GM23338 (cell line): ENCODE data around the gene NOS2.

ENCODE experiments used
- CREB1 ChIP-seq: fragments of 250-450 bp; sonication (Bioruptor Pico); IDR thresholded peaks from 2 replicates; pipeline ENCODE4 v1.5.0; 2020; ENCODE audit warnings: low read depth, mild to moderate bottlenecking, moderate library complexity
- CTCF ChIP-seq, 2 experiments: fragments of 200-600 bp in 1 of 2; sonication (generic) in 1 of 2; conservative IDR thresholded peaks; 2 replicates each; pipeline versions ENCODE4 v1.5.1 to v1.6.1; 2016 to 2017; ENCODE audit warnings: antibody characterized with exemption in 2 of 2, low read depth in 2 of 2, mild to moderate bottlenecking in 2 of 2, moderate library complexity in 1 of 2
- ETS1 ChIP-seq: IDR thresholded peaks from 2 replicates; pipeline ENCODE4 v1.6.1; 2016; ENCODE audit warnings: antibody characterized with exemption
- EZH2 ChIP-seq: fragments of 200-600 bp; sonication (generic); IDR thresholded peaks from one replicate; pipeline ENCODE4 v1.8.0; 2017; ENCODE audit warnings: antibody characterized with exemption, mild to moderate bottlenecking, low read depth; ENCODE audit not compliant: unreplicated experiment
- EZH2phosphoT487 ChIP-seq: fragments of 200-600 bp; sonication (generic); IDR thresholded peaks from one replicate; pipeline ENCODE4 v1.8.1; 2018; ENCODE audit warnings: antibody characterized with exemption; ENCODE audit not compliant: unreplicated experiment
- JUNB ChIP-seq: IDR thresholded peaks from one replicate; pipeline ENCODE4 v1.6.1; 2016; ENCODE audit warnings: antibody characterized with exemption; ENCODE audit not compliant: unreplicated experiment
- NANOG ChIP-seq: IDR thresholded peaks from 2 replicates; pipeline ENCODE4 v1.6.1; 2016; ENCODE audit warnings: antibody characterized with exemption, borderline replicate concordance
- POLR2AphosphoS5 ChIP-seq: IDR thresholded peaks from 2 replicates; pipeline ENCODE4 v1.6.1; 2016; ENCODE audit warnings: antibody characterized with exemption, low read depth
- REST ChIP-seq: IDR thresholded peaks from one replicate; pipeline ENCODE4 v1.6.1; 2018; ENCODE audit warnings: antibody characterized with exemption; ENCODE audit not compliant: unreplicated experiment
- ZNF114 ChIP-seq: fragments of 250-450 bp; sonication (Bioruptor Pico); IDR thresholded peaks from 2 replicates; pipeline ENCODE4 v1.5.0; 2020; ENCODE audit warnings: mild to moderate bottlenecking, moderate library complexity
- ZNF331 ChIP-seq: fragments of 250-450 bp; sonication (Bioruptor Pico); IDR thresholded peaks from 2 replicates; pipeline ENCODE4 v1.5.0; 2020; ENCODE audit warnings: low read depth, mild to moderate bottlenecking, moderate library complexity
- ZNF462 ChIP-seq: fragments of 250-450 bp; sonication (Bioruptor Pico); IDR thresholded peaks from 2 replicates; pipeline ENCODE4 v1.5.0; 2020; ENCODE audit warnings: mild to moderate bottlenecking, moderate library complexity

GRCh38 chr17:27760069-27760885 is 40.1 kb downstream of the NOS2 start:
- peak; percentile 82 to 98 for TF ChIP-seq CTCF (conservative IDR thresholded peaks at IDR 0.05; ENCODE audit: low read depth in 2 of 2)
- TF ChIP-seq REST: no peak
- no peak for TF ChIP-seq JUNB
- TF ChIP-seq NANOG: no peak
- TF ChIP-seq POLR2AphosphoS5: no peak
- no peak for TF ChIP-seq EZH2phosphoT487
- no peak for TF ChIP-seq ZNF331 (CRISPR knock-in tag)
- no peak for TF ChIP-seq EZH2
- TF ChIP-seq ETS1: no peak
- TF ChIP-seq CREB1 (CRISPR knock-in tag): no peak
- TF ChIP-seq ZNF462 (CRISPR knock-in tag): peak; percentile 95
- no peak for TF ChIP-seq ZNF114 (CRISPR knock-in tag)
